Activated T-helper 17 cell treated with anti-CD3 and anti-CD28 coated beads, Interleukin-2, amount 50 U/mL, for 72 hours (primary cell): ENCODE measurements around the gene SLC25A48. TPM values are rescaled to one million over a fixed set of nuclear protein-coding genes. Genes with fewer than 3 reads are reported as not detected.

ENCODE experiments used
- ATAC-seq: fragments of 150-1000 bp; cut with Tn5 transposase; replicated peaks from 2 replicates; pipeline ENCODE4 v1.10.0; 2021; ENCODE audit warnings: mild to moderate bottlenecking, moderate library complexity
- H3K27ac Mint-ChIP-seq: one replicate; pipeline ENCODE4 v1.8.0; 2022; ENCODE audit warnings: mixed read lengths
- H3K27me3 Mint-ChIP-seq: one replicate; pipeline ENCODE4 v1.8.0; 2022; ENCODE audit warnings: mixed read lengths
- H3K36me3 Mint-ChIP-seq: one replicate; pipeline ENCODE4 v1.8.0; 2022; ENCODE audit warnings: low read depth, mild to moderate bottlenecking, mixed read lengths
- H3K4me1 Mint-ChIP-seq: one replicate; pipeline ENCODE4 v1.8.0; 2022; ENCODE audit warnings: mixed read lengths
- H3K4me3 Mint-ChIP-seq: one replicate; pipeline ENCODE4 v1.8.0; 2022; ENCODE audit warnings: mild to moderate bottlenecking, mixed read lengths
- H3K9me3 Mint-ChIP-seq: one replicate; pipeline ENCODE4 v1.8.0; 2022; ENCODE audit warnings: mixed read lengths
- total RNA-seq, 2 donors: library from RNA; stranded (reverse); gene quantifications; one replicate each; pipeline ENCODE4 v1.2.3, GENCODE V29; 2022

Gene SLC25A48
- total RNA-seq, 2 donors from 2014 or later = not detected

DNA sequence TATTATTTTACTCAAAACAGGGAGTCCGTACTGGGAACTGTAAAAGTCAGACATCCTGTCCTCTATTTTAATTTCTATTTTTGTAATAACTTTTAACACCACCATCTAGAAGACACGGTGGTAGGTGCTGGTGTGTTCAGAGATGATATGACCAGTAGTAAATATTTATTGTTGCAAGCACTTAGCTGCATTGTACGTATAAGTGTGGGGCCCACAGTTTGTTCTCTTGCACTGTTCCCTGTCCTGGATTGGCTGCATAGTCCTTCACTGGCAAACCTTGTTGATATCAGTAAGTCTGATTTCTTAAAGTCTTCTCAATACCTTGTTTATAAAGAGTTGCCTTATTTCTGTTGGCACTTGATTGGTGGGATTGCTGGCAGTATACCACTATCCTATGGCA is 85.7 kb downstream of the SLC25A48 start:
- no peak overlapping the region for H3K4me3 Mint-ChIP-seq
- peaks cover 53% of the 10 kb centered on the region for H3K27me3 Mint-ChIP-seq
- H3K27ac Mint-ChIP-seq = no peak overlapping the region
- no peaks in the 10 kb centered on the region for H3K4me1 Mint-ChIP-seq
- no peaks in the 10 kb centered on the region for H3K9me3 Mint-ChIP-seq
- no peak for ATAC-seq
- H3K36me3 Mint-ChIP-seq = no peaks in the 10 kb centered on the region

DNA sequence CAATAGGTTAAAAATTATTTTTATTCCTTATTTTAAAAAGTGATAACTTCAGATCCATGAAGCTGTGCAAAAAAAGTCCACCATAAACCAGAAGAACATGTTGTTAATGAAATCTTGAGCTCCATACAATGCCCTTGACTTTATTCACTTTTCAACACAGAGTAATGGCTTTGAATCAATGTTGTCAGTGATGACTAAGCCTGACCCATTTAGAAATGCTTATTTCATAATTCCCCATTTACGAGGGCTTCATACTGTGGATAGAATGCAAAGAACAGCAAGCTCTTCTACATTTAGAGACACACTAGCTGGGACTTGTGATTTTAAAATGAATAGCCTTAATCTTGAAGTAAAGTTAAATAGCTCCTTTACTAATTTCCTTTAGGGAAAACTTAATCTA is 86.9 kb downstream of the SLC25A48 start:
- no peak overlapping the region for H3K27ac Mint-ChIP-seq
- no peak overlapping the region for H3K4me3 Mint-ChIP-seq
- no peaks in the 10 kb centered on the region for H3K9me3 Mint-ChIP-seq
- no peaks in the 10 kb centered on the region for H3K4me1 Mint-ChIP-seq
- ATAC-seq = no peak
- H3K27me3 Mint-ChIP-seq = peaks cover 58% of the 10 kb centered on the region
- no peaks in the 10 kb centered on the region for H3K36me3 Mint-ChIP-seq

GRCh38 chr5:135930029-135930948 is 95.8 kb downstream of the SLC25A48 start:
- no peaks in the 10 kb centered on the region for H3K4me1 Mint-ChIP-seq
- H3K9me3 Mint-ChIP-seq = peaks cover 4% of the 10 kb centered on the region
- H3K4me3 Mint-ChIP-seq = peak overlapping the region; percentile 26
- H3K27ac Mint-ChIP-seq = no peak overlapping the region
- peaks cover 45% of the 10 kb centered on the region for H3K27me3 Mint-ChIP-seq
- no peaks in the 10 kb centered on the region for H3K36me3 Mint-ChIP-seq
- ATAC-seq = no peak

DNA sequence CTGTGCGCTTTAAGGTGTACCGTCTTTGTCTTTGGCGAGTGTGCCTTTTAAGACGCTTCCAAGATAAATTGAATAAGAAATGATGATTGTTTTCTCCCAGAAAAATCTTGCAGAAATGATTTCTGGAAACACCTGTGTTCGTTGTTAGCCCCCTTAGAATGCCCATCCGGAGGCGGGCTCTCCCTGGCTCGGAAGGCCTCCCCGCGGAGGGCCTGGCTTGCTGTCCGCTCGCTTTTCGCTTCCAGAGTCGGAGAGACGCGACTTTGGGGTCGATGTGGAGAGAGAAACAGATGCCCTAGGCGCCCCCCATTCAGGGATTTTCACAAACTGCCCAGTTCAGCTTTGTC is 96.5 kb downstream of the SLC25A48 start:
- Mint-ChIP-seq H3K36me3 (no peaks in the 10 kb centered on the region), H3K4me3 (peak overlapping the region; percentile 26), H3K9me3 (peaks cover 4% of the 10 kb centered on the region), H3K4me1 (no peaks in the 10 kb centered on the region), H3K27me3 (peaks cover 44% of the 10 kb centered on the region), H3K27ac (no peak overlapping the region)
- ATAC-seq = no peak

DNA sequence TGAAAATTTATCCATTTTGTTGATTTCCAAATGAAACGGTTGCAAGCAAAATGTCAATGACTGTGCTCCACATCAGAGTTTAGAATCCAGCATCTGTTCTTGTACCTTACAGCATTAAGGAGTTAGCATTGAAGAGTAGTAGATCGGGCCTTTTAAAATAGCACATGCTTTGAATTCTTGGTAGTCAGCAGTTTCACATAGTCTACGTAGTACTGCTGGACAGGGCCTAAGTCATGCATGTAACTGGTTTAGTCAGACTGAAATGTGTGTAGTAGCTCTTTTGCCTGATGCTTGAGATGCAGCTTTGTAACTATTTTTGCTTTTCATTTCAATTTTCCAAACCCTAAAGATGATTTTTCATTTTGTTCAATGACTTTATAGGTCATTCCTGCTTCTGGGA is 100.5 kb downstream of the SLC25A48 start:
- H3K36me3 Mint-ChIP-seq = no peaks in the 10 kb centered on the region
- no peak for ATAC-seq
- H3K27me3 Mint-ChIP-seq = peaks cover 30% of the 10 kb centered on the region
- H3K4me3 Mint-ChIP-seq = no peak overlapping the region
- no peaks in the 10 kb centered on the region for H3K4me1 Mint-ChIP-seq
- no peaks in the 10 kb centered on the region for H3K9me3 Mint-ChIP-seq
- no peak overlapping the region for H3K27ac Mint-ChIP-seq

DNA sequence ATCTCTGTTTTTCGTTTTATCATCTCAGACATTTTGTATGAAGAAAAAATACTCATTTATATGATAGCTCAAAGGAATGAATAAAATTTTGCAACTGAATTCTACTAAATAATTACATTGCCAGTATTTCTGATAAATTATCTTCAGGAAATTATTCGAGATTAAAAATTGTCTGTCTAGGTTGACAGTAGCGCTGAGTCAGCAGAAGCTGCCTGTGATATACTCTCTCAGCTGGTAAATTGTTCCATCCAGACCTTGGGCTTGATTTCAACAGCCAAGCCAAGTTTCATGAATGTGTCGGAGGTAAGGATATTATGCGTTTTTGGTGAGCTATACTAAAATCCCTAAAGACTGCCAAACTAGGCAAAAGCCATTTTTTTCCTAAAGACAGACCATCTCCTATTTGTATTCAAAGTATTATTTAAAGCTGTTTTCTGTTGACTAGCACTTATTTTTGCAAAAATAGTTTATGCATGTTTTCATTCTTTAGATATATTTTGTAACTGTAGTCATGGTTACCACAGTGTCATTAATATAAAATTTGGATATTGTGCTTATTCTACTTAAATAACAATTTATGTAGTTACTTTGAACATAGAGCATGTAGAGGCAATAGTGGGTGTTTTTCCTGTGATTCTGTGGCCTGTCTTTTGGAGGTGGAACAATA is 102.9 kb downstream of the SLC25A48 start:
- H3K4me1 Mint-ChIP-seq = no peaks in the 10 kb centered on the region
- H3K36me3 Mint-ChIP-seq = no peaks in the 10 kb centered on the region
- peaks cover 22% of the 10 kb centered on the region for H3K27me3 Mint-ChIP-seq
- H3K4me3 Mint-ChIP-seq = no peak overlapping the region
- ATAC-seq = no peak
- H3K27ac Mint-ChIP-seq = no peak overlapping the region
- H3K9me3 Mint-ChIP-seq = no peaks in the 10 kb centered on the region

Other genes with a start within 250 kb of the SLC25A48 start
- 10 to 100 TPM; 10.2 to 29.3 TPM for gene IL9, start 61.2 kb downstream of the SLC25A48 start, total RNA-seq
- not detected for gene LECT2, start 120.3 kb downstream of the SLC25A48 start, total RNA-seq
- gene TGFBI, start 194.3 kb downstream of the SLC25A48 start, total RNA-seq = under 1 TPM in 1 of 2 donors, not detected in 1; 0.78 TPM